GM20431 (cell line): ENCODE measurements around the gene COL4A1.

Experiments used
- in situ Hi-C: fragments of 300-500 bp; cut with MseI, MboI; formaldehyde crosslinking; loops from one replicate; pipeline ENCODE4 v1.15.0; 2020; ENCODE audit warnings: low sequenced_read_pairs; ENCODE audit not compliant: unreplicated experiment

Gene COL4A1

DNA sequence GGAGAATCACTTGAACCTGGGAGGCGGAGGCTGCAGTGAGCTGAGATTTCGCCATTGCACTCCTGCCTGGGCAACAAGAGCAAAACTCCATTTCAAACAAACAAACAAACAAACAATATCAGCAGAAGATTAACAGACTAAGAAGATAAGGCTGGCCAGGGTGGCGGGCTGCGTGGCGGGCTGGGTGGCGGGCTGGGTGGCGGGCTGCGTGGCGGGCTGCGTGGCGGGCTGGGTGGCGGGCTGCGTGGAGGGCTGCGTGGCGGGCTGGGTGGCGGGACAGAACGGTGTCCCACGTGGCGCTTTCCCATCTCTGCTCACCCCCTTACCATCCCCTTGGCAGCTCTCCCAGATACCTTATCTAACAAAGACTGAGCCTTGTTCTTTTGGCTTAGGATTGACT lies 196.2 kb downstream of the COL4A1 start:
- in situ Hi-C loops, result loop anchor here (25.0 kb wide), 1 partner anchor 1148 kb away; no protein-coding TSS in a partner anchor

DNA sequence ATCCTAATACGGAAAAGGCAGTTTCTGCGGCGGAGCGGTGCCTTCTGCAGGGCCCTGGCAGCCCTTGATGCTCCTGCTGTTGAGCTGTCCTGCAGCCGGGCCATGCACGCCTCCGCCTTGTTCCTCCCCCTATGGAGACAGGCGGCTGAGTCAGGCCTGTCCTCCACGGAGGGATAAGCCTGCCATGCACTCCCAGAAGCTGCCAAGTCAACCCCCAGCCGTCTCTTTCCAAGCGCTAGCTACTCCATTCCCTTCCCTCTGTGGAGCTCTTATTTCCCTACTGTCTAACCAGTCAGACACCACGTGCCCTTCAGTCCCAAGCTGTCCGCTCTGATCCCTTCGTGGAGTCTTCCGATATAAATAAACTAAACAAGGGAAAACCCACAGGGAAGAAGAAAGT lies 197.0 kb downstream of the COL4A1 start:
- in situ Hi-C loops, result loop anchor here (25.0 kb wide), 1 partner anchor 1148 kb away; no protein-coding TSS in a partner anchor

DNA sequence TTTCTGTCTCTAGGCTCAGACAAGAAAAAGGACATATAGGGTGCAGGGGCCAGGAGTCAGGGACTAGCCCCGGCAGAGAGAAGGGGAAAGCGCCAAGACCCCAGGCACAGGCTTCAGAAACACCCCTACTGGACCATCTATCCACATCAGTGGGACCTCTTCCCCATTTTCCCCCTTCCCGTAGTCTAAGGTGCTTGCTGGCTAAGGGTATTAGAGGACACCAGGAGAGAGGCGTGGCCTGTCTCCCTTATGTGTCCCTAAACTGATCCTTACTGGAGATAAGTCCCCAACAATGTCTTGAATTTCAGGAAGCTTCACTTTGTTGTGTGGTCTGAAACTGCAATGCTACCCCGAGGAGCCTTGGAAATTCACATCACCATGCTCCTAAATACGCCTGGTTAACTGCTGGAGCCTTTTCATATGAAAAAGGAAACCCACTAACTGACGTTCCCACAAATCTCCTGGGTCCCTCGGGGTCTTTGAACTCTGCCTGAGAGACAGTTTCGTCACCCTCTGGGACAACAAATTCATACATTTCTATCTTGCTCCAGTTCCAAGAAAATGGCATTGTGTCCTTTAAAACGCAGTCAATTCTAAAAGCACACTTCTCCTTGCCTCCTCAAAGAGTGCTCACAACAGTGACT lies 197.7 kb downstream of the COL4A1 start:
- in situ Hi-C loops, result loop anchor here (25.0 kb wide), 1 partner anchor 1147 kb away; no protein-coding TSS in a partner anchor

DNA sequence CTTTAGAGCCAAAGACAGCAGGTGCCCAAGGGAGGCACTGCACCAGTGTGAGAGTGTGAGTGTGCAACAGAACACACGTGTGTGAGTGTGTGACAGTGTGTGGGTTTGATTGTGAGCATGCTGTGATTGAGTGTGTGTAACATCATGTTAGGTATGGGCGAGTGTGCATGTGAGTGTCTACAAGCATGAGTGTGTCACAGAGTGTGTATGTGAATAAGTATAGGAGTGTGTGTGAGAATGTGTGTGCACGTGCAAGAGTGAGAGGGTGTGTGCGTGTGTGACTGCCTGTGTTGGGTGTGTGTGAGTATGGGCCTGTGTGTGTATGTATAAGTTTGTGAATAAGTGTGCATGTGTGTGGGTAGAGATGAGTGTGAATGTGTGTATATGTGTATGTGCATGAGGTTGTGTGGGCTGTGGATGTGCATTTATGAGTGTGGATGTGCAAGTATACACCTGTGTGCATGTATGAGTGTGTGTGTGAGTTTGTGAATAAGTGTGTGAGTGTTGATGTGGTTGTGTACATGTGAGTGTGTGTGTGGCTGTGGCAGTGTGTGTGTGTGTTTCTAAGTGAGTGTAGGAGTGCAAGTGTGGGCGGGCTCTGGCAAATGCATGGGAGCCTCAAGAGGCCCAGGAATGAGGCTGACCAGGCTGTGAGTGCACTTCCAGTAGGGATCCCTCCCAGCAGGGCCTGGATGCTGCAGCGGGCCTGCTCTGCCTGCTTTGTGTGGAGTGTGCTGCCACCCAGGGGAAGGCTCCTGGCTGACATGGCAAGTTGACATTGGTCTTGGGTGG lies 198.4 kb downstream of the COL4A1 start:
- in situ Hi-C loops, result loop anchor here (25.0 kb wide), 1 partner anchor 1146 kb away; no protein-coding TSS in a partner anchor

DNA sequence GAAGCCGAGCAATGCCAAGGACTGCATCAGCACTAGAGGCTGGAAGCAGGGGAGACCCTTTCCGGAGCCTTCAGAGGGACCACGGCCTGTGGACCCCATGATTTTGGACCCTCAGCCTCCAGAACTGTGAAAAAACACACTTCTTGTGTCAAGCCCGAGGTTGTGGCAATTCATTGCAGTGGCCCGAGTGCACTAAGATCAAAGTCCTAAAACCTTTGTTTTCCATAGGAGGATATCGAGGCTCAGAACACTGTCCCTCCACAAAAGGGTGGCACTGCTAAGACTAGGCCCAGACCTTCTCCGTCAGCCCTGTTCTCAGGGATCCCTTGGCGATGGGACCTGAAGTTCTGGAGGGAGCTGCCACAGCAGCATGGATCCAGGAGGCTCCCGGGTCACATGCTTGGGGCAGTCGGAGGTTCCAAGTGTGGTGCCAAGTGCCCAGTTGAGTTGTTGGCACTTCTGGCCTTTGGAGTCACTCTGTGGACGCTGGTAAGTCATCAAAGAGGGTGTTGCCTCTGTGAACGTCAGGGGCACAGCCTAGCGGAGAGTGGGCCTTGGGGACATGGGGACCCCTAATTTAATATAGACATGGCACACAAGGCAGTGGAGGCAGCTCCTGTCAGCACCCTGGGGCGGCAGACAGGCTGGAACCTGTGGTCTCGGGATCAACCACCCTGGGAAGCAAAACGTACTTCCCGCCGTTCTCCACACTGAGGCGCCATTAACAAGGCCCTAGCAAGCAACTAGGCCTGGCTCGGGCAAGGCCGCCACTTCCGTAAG lies 199.2 kb downstream of the COL4A1 start:
- in situ Hi-C loops, result loop anchor here (25.0 kb wide), 1 partner anchor 1145 kb away; no protein-coding TSS in a partner anchor

DNA sequence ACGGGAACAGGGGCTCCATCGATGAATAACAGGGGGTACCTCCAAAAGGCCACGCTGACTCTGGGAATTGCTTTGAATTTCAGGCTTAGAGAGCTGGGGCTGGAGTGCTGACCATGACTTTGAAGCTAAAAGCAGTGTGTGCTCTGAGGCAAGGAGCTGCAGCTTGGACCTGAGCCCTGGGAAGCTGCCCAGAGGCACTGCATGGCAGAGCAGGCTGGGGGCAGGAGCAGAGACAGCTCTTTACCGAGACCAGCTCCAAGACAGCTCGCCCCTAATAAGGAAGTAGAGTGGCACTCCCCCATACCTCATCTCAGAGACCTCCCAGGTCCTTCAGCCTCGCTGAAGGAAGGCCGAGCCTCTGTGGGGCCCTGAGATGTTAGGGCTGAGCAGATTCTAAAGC lies 200.2 kb downstream of the COL4A1 start:
- in situ Hi-C loops, result loop anchor here (25.0 kb wide), 1 partner anchor 1144 kb away; no protein-coding TSS in a partner anchor

DNA sequence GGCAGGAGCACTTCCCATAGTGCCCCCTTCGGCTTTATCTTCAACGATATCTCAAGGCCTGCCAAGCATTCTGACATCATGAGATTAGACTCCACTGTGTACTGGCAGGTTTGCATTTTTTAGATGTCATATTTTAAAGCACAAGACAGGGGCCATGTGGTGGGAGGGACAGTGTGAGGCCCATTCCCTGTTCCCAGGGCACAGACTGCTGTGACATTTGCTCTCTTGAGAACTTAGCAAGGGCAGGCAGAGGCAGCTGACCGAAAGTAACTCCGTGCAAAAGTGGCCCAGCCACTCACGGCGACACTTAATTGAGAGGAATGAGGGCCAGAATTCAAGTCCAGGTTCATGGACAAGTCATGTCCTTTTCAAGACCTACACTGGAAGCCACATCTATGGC lies 201.8 kb downstream of the COL4A1 start:
- in situ Hi-C loops, result loop anchor here (25.0 kb wide), 1 partner anchor 1143 kb away; no protein-coding TSS in a partner anchor

DNA sequence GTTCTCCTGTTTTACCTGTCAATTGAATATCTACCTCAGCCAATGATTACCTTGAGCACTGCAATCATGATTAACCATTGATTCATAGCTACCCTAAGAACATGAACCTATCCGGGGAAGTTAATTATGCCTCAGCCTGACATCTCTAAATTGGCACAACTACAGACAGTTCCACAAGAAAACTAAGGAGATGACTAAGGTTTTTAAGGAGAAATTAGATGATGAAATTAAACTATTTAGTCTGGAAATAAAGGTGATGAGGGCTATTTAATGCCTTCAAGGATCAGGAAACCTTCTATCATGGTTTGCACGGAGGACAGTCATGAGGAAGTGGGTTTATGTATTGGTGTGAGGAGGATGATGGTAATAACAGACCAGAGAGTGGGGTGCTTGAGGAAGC lies 203.4 kb downstream of the COL4A1 start:
- in situ Hi-C loops, result loop anchor here (25.0 kb wide), 1 partner anchor 1141 kb away; no protein-coding TSS in a partner anchor

DNA sequence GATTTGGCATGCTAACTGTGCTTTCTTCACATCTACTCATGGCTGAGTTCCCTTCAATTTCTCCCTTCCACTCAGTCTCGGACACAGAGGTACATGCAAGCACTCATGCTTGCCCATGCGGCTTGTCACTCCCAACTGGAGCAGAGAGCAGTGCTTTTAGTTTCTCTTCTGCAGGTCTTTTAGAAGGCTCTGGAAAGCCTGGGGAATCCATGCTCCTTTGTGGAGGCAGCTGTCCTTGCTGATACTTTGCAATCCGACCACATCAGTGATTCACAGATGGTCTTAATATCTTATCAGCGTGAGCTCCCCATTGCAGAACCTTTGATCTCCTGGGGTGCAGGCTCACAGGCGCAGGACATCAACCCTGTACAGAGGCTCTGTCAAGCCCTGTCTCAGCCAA lies 203.9 kb downstream of the COL4A1 start:
- in situ Hi-C loops, result loop anchor here (25.0 kb wide), 1 partner anchor 1141 kb away; no protein-coding TSS in a partner anchor

DNA sequence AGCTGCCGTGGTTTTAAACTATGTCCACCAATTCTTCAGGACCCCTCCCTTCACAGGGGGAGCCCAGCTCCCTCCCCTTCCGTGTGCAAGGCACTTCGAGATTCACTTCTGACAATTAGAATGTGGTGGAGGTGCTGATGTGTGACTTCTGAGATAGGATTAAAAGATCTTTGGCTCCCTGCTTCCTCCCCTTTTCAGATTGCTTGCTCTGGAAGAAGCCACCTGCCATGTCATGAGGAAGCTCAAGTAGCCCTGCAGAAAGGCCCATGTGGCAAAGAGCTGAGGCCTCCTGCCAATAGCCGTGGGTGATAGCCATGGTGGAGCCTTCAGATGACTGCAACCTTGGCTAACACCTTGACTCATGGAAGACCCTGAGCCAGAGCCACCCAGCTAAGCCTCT lies 204.9 kb downstream of the COL4A1 start:
- in situ Hi-C loops, result loop anchor here (25.0 kb wide), 1 partner anchor 1140 kb away; no protein-coding TSS in a partner anchor

DNA sequence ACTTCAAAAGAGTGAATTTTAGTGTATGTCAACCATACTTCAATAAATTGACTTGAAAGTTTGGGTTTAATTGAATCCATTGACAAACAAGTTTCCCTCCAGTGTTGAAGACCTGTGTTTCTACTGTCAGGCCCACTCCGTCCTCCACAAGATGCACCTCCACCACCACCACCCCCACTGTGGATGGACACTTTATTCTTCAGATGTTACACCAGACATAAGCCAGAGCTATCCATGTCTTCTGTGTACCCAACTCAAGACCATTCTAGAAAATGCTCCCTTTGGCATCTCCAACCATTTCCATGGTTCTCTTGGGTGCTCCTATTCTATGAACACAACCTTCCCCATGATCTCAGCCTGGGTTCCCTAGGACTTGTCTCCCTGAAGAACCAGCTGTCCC lies 207.0 kb downstream of the COL4A1 start:
- in situ Hi-C loops, result loop anchor here (25.0 kb wide), 1 partner anchor 1138 kb away; no protein-coding TSS in a partner anchor
